Fibroblast of skin of left quadriceps (primary cell): ENCODE measurements around the gene SEPTIN6.

Source experiments
- DNase-seq, 2 experiments: peaks; one replicate each; pipeline ENCODE4 v3.0.0-alpha.2; 2013; ENCODE audit warnings: low read depth in 2 of 2

SEPTIN6 gene

GRCh38 chrX:119693040-119693995, at the start of gene SEPTIN6:
SEPTIN6 (minus strand) TSS chrX:119693168; CDS start chrX:119693105, 63 bp downstream.
- DNase-seq = peak; percentile 49 to 63

- no peak for DNase-seq
These were observed 45.8 kb upstream of the SEPTIN6 start for GRCh38 chrX:119738742-119739141.

GRCh38 chrX:119736206-119736764, 43.3 kb upstream of the SEPTIN6 start:
- no peak for DNase-seq

- DNase-seq = no peak
These were observed 42.5 kb upstream of the SEPTIN6 start for GRCh38 chrX:119735467-119735866.

- no peak for DNase-seq
These were observed 42.0 kb upstream of the SEPTIN6 start for GRCh38 chrX:119734897-119735339.

GRCh38 chrX:119729408-119730201, 36.6 kb upstream of the SEPTIN6 start:
- no peak for DNase-seq

GRCh38 chrX:119728487-119728886, 35.5 kb upstream of the SEPTIN6 start:
- no peak for DNase-seq

- no peak for DNase-seq
These were observed 34.1 kb upstream of the SEPTIN6 start for GRCh38 chrX:119726900-119727555.

GRCh38 chrX:119721926-119722325, 29.0 kb upstream of the SEPTIN6 start:
- no peak for DNase-seq

- DNase-seq = no peak
These were observed 28.5 kb upstream of the SEPTIN6 start for GRCh38 chrX:119721487-119721886.

GRCh38 chrX:119709630-119710029, 16.7 kb upstream of the SEPTIN6 start:
- DNase-seq = no peak

GRCh38 chrX:119708936-119709335, 16.0 kb upstream of the SEPTIN6 start:
- DNase-seq = no peak

- DNase-seq = no peak
These were observed 13.6 kb upstream of the SEPTIN6 start for GRCh38 chrX:119706616-119707015.

GRCh38 chrX:119698845-119699244, 5.9 kb upstream of the SEPTIN6 start:
- no peak for DNase-seq

- DNase-seq = no peak
These were observed 3.4 kb upstream of the SEPTIN6 start for GRCh38 chrX:119696251-119696890.

- DNase-seq = no peak
These were observed 2.6 kb upstream of the SEPTIN6 start for GRCh38 chrX:119695535-119696050.

GRCh38 chrX:119694601-119695534, 1.9 kb upstream of the SEPTIN6 start:
- DNase-seq = no peak

- no peak for DNase-seq
These were observed 1.1 kb upstream of the SEPTIN6 start for GRCh38 chrX:119693996-119694451.

GRCh38 chrX:119692191-119693039, 553 bp downstream of the SEPTIN6 start:
- DNase-seq = no peak
